Measurements from ENCODE around the gene ANKRD11.
"Not testable (repeated sequence)": the region's sequence is repeated elsewhere in the genome, so short reads cannot be mapped to it uniquely, and the experiment has no call there.

ANKRD11 gene

DNA sequence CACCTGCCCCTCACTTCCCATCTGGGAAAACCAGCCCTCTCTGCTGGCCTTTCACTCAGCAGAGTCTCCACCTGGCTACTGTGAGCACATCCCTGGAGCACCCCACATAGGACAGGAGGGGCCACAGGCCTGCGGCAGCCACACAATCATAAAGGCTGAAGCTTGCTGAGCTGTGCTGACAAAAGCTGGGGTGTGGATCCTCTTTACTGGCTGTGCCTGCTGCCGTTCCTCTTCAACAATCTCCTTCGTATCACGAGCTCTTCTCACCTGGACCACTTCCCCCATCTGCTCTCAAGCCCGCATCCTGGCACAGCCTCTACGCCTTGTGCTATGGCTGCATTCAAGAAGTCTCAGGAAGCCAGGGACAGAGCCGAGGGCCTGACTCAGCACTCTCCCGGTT, 186.7 kb downstream of the ANKRD11 start:
- H3K9me3 ChIP-seq (ENCODE audit: insufficient read depth, low read length): no peaks in the 10 kb centered on the region
- peaks cover 76% of the 10 kb centered on the region for H3K36me3 ChIP-seq (ENCODE audit: insufficient read depth, insufficient read length, low read length)
- DNase-seq (ENCODE audit: low read depth, low spot score): no peak
- no peak overlapping the region for H3K4me3 ChIP-seq (ENCODE audit: insufficient read length, low read depth)
- H3K27me3 ChIP-seq (ENCODE audit: insufficient read depth, insufficient read length): no peaks in the 10 kb centered on the region
- H3K9ac ChIP-seq (ENCODE audit: insufficient read length, low read depth): no peak overlapping the region
- TF ChIP-seq YY1 (IDR thresholded peaks at IDR 0.05; ENCODE audit: insufficient read depth, insufficient read length) (no peak), ZNF274 (IDR thresholded peaks at IDR 0.05; ENCODE audit: low read depth, low read length) (no peak), SUZ12 (IDR thresholded peaks at IDR 0.05; ENCODE audit: extremely low read depth, insufficient read depth, insufficient read length) (no peak)
- H3K4me1 ChIP-seq (ENCODE audit: insufficient read depth, insufficient read length): peaks cover 7% of the 10 kb centered on the region

DNA sequence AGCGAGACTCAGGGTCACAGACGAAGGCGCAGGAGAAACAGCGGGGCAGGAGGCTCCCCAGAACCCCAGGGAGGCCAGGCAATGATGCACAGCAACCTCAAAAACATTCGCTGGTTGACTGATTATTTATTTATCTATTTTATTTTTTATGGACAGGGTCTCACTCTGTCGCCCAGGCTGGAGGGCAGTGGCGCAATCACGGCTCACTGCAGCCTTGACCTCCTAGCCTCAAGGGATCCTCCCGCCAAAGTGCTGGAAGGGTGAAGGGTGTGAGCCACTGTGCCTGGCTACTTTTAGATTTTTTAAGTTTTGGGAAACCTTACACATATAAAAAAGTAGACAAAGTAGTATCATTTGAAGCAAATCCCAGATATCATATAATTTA, 189.4 kb downstream of the ANKRD11 start:
- DNase-seq (ENCODE audit: low read depth, low spot score): no peak
- Histone ChIP-seq H3K9ac (ENCODE audit: insufficient read length, low read depth) (no peak overlapping the region), H3K36me3 (ENCODE audit: insufficient read depth, insufficient read length, low read length) (peaks cover 80% of the 10 kb centered on the region)

DNA sequence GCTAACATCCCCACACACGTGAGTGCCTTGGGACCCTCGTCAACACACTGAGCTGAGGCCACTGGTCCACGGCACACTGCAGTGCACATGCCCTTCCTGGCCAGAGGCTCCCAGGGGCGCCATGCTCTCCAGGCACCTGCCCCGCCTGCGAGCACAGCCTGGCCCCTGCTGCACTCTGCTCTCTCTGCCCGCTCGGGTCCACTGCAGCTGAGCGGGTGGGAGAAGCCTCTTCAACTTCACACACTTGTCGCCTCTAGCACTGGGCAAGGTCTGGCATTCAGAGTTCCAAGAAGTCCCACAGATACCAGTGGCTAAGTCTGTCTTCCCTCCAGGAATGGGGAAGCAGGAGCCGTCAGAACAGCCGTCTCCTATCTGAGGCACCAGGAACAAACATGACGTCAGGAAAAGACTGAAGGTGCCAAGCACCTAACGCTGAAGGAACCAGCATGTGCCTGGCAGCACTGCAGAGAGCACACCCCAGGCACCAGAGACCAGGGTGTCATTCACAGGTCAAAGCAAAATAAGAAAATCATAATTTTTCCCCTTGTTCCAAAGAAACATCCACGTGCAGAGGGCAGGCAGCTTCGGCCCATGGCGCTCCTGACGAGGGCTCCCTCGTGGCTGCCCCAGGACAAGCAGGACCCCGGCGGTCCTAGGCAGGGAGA, 189.9 kb downstream of the ANKRD11 start:
- peaks cover 15% of the 10 kb centered on the region for H3K4me1 ChIP-seq (ENCODE audit: insufficient read depth, insufficient read length)
- no peak for DNase-seq (ENCODE audit: low read depth, low spot score)
- peaks cover 79% of the 10 kb centered on the region for H3K36me3 ChIP-seq (ENCODE audit: insufficient read depth, insufficient read length, low read length)
- no peaks in the 10 kb centered on the region for H3K9me3 ChIP-seq (ENCODE audit: insufficient read depth, low read length)
- no peaks in the 10 kb centered on the region for H3K27me3 ChIP-seq (ENCODE audit: insufficient read depth, insufficient read length)
- TF ChIP-seq ZNF274 (IDR thresholded peaks at IDR 0.05; ENCODE audit: low read depth, low read length): no peak
- no peak for TF ChIP-seq YY1 (IDR thresholded peaks at IDR 0.05; ENCODE audit: insufficient read depth, insufficient read length)
- no peak for TF ChIP-seq SUZ12 (IDR thresholded peaks at IDR 0.05; ENCODE audit: extremely low read depth, insufficient read depth, insufficient read length)
- no peak overlapping the region for H3K4me3 ChIP-seq (ENCODE audit: insufficient read length, low read depth)
- no peak overlapping the region for H3K9ac ChIP-seq (ENCODE audit: insufficient read length, low read depth)

More for the DNA sequence above, 189.4 kb downstream of the ANKRD11 start:
- no peak for TF ChIP-seq ZNF274 (IDR thresholded peaks at IDR 0.05; ENCODE audit: low read depth, low read length)
- no peak for TF ChIP-seq SUZ12 (IDR thresholded peaks at IDR 0.05; ENCODE audit: extremely low read depth, insufficient read depth, insufficient read length)
- no peak for TF ChIP-seq YY1 (IDR thresholded peaks at IDR 0.05; ENCODE audit: insufficient read depth, insufficient read length)
- Histone ChIP-seq H3K4me3 (ENCODE audit: insufficient read length, low read depth) (no peak overlapping the region), H3K4me1 (ENCODE audit: insufficient read depth, insufficient read length) (peaks cover 15% of the 10 kb centered on the region), H3K27me3 (ENCODE audit: insufficient read depth, insufficient read length) (no peaks in the 10 kb centered on the region), H3K9me3 (ENCODE audit: insufficient read depth, low read length) (no peaks in the 10 kb centered on the region)

DNA sequence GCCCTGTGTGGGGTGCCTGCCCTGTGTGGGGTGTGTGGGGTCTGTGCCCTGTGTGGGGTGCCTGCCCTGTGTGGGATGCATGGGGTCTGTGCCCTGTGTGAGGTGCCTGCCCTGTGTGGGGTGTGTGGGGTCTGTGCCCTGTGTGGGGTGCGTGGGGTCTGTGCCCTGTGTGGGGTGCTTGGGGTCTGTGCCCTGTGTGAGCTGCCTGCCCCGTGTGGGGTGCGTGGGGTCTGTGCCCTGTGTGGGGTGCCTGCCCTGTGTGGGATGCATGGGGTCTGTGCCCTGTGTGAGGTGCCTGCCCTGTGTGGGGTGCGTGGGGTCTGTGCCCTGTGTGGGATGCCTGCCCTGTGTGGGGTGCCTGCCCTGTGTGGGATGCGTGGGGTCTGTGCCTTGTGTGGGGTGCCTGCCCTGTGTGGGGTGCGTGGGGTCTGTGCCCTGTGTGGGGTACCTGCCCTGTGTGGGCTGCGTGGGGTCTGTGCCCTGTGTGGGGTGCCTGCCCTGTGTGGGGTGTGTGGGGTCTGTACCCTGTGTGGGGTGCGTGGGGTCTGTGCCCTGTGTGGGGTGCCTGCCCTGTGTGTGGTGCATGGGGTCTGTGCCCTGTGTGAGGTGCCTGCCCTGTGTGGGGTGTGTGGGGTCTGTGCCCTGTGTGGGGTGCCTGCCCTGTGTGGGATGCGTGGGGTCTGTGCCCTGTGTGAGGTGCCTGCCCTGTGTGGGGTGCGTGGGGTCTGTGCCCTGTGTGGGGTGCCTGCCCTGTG, 190.8 kb downstream of the ANKRD11 start:
- DNase-seq (ENCODE audit: low read depth, low spot score); H3K9me3 ChIP-seq (ENCODE audit: insufficient read depth, low read length); H3K27me3 ChIP-seq (ENCODE audit: insufficient read depth, insufficient read length); H3K4me3 ChIP-seq (ENCODE audit: insufficient read length, low read depth); H3K9ac ChIP-seq (ENCODE audit: insufficient read length, low read depth): not testable (repeated sequence)
- Histone ChIP-seq H3K4me1 (ENCODE audit: insufficient read depth, insufficient read length) (peaks cover 18% of the 10 kb centered on the region), H3K36me3 (ENCODE audit: insufficient read depth, insufficient read length, low read length) (peaks cover 75% of the 10 kb centered on the region)

DNA sequence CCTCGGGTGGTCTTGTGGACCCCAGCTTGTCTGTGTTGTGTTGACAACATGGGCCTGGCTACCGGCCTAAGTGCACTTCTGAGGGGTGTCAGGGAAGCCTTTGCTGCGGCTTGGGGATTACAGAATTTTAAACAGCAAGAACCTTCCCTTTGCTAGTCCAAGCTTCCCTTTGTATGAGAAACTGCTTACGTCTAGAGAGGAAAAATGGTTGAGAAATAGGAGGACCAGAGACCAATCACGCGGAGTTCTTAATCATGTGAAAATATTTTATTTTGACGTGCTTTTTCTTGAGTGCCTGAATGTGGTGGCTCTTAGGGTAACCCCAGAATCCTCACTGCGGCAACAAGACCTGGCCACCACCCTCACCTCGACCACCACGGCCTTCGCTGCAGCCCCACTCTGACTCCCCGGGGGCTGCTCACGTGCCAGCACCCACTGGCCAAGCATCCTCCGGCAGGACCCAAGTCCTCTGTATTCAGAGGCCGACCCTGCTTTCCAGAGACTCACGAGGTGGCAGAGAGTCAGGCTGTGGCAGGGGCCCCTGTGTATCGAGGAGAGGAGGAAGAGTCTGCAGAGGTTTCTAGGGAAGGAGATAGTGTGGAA, 191.6 kb downstream of the ANKRD11 start:
- Histone ChIP-seq H3K9me3 (ENCODE audit: insufficient read depth, low read length) (no peaks in the 10 kb centered on the region), H3K4me1 (ENCODE audit: insufficient read depth, insufficient read length) (peaks cover 20% of the 10 kb centered on the region), H3K4me3 (ENCODE audit: insufficient read length, low read depth) (no peak overlapping the region), H3K27me3 (ENCODE audit: insufficient read depth, insufficient read length) (no peaks in the 10 kb centered on the region), H3K9ac (ENCODE audit: insufficient read length, low read depth) (no peak overlapping the region), H3K36me3 (ENCODE audit: insufficient read depth, insufficient read length, low read length) (peaks cover 68% of the 10 kb centered on the region)
- TF ChIP-seq YY1 (IDR thresholded peaks at IDR 0.05; ENCODE audit: insufficient read depth, insufficient read length): no peak
- TF ChIP-seq ZNF274 (IDR thresholded peaks at IDR 0.05; ENCODE audit: low read depth, low read length): no peak
- TF ChIP-seq SUZ12 (IDR thresholded peaks at IDR 0.05; ENCODE audit: extremely low read depth, insufficient read depth, insufficient read length): no peak
- DNase-seq (ENCODE audit: low read depth, low spot score): no peak

DNA sequence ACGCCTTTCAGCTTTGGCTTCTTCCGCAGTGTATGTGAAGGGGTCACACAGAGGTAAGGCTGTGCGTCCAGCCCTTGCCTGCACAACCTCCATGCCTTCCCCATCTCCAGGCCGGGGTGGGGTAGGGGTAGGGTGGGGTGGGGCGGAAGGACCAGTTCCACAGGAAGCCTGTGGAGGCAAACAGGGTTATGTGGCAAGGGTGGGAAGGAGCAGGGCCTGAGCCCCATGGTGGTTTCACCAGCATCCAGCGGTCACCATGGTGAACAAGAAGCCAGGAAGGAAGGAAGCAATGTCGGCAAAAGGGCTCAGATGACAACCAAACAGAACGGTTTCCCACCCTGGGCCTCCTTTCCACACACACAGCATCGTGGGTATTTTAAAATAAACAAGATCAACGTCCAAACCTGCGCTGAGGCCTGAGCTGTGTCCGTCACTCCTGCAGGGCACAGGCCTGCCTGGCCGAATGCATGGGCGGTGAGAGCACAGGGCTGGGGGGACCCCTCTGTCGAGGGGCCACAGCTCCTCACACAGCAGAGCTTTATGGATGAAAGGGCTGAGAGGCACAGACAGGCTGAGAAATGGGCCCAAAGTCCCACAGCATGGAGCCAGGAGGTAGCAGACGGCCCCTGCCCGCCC, 192.3 kb downstream of the ANKRD11 start:
- Histone ChIP-seq H3K36me3 (ENCODE audit: insufficient read depth, insufficient read length, low read length) (peaks cover 61% of the 10 kb centered on the region), H3K27me3 (ENCODE audit: insufficient read depth, insufficient read length) (no peaks in the 10 kb centered on the region), H3K9me3 (ENCODE audit: insufficient read depth, low read length) (no peaks in the 10 kb centered on the region), H3K4me3 (ENCODE audit: insufficient read length, low read depth) (no peak overlapping the region), H3K9ac (ENCODE audit: insufficient read length, low read depth) (no peak overlapping the region), H3K4me1 (ENCODE audit: insufficient read depth, insufficient read length) (peaks cover 22% of the 10 kb centered on the region)
- DNase-seq (ENCODE audit: low read depth, low spot score): no peak
- TF ChIP-seq ZNF274 (IDR thresholded peaks at IDR 0.05; ENCODE audit: low read depth, low read length): no peak
- TF ChIP-seq YY1 (IDR thresholded peaks at IDR 0.05; ENCODE audit: insufficient read depth, insufficient read length): no peak
- no peak for TF ChIP-seq SUZ12 (IDR thresholded peaks at IDR 0.05; ENCODE audit: extremely low read depth, insufficient read depth, insufficient read length)
